Mesothelial cell of epicardium (in vitro differentiated cells): ENCODE data around the gene TTC22. TPM values are rescaled to one million over a fixed set of nuclear protein-coding genes. Genes with fewer than 3 reads are reported as not detected.
A peak's percentile ranks its signal among the peaks of the same experiment; 100 is the strongest.

Source experiments
- DNase-seq, 2 experiments: peaks; one replicate each; pipeline ENCODE4 v3.0.0; 2021; ENCODE audit warnings: low spot score in 2 of 2; ENCODE audit not compliant: unreplicated experiment in 2 of 2
- H3K27ac Mint-ChIP-seq: 2 replicates; pipeline ENCODE4 v1.8.0; 2021; ENCODE audit warnings: mixed read lengths
- H3K27me3 Mint-ChIP-seq: 2 replicates; pipeline ENCODE4 v1.8.0; 2021; ENCODE audit warnings: low read depth, mixed read lengths
- H3K36me3 Mint-ChIP-seq: 2 replicates; pipeline ENCODE4 v1.8.0; 2021; ENCODE audit warnings: mixed read lengths
- H3K4me1 Mint-ChIP-seq: 2 replicates; pipeline ENCODE4 v1.8.0; 2021; ENCODE audit warnings: mixed read lengths
- H3K4me3 Mint-ChIP-seq: 2 replicates; pipeline ENCODE4 v1.8.0; 2021; ENCODE audit warnings: mild to moderate bottlenecking, moderate library complexity, mixed read lengths
- H3K9me3 Mint-ChIP-seq: 2 replicates; pipeline ENCODE4 v1.8.0; 2021; ENCODE audit warnings: mixed read lengths
- CTCF ChIP-seq: fragments of 200-600 bp; sonication (generic); IDR thresholded peaks from one replicate; pipeline ENCODE4 v1.5.0; 2021; ENCODE audit warnings: antibody characterized with exemption; ENCODE audit not compliant: unreplicated experiment
- total RNA-seq: library from RNA; stranded (reverse); gene quantifications from 3 replicates; pipeline ENCODE4 v1.2.1, GENCODE V29; 2021

Gene TTC22
- total RNA-seq, 1 donor from 2014 or later: 1.3 TPM

GRCh38 chr1:54825696-54826095, 24.6 kb upstream of the TTC22 start:
- no peak overlapping the region for H3K27ac Mint-ChIP-seq
- no peak overlapping the region for H3K4me3 Mint-ChIP-seq
- peaks cover 7% of the 10 kb centered on the region for H3K36me3 Mint-ChIP-seq
- no peaks in the 10 kb centered on the region for H3K4me1 Mint-ChIP-seq
- DNase-seq: peak in 1 of 2 experiments; percentile 19
- no peaks in the 10 kb centered on the region for H3K27me3 Mint-ChIP-seq
- H3K9me3 Mint-ChIP-seq: peaks cover 49% of the 10 kb centered on the region
- TF ChIP-seq CTCF: no peak

DNA sequence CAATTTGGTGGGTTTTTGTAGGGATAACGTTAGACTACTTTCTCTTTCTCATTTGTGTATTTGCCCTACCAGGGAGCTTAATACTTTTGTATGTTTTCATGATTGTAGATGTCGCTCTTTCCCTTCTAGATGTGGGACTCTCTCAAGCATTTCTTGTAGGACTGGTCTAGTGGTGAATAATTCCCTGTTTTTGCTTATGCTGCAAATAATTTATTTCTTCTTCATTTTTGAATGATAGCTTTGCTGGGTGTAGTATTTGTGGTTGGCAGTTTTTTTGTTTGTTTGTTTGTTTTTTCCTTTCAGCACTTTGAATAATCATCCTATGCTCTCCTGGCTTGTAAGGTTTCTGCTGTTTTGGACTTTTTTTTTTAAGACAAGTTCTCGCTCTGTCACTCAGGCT, 22.5 kb upstream of the TTC22 start:
- no peak overlapping the region for H3K27ac Mint-ChIP-seq
- DNase-seq: no peak
- peaks cover 7% of the 10 kb centered on the region for H3K36me3 Mint-ChIP-seq
- TF ChIP-seq CTCF: no peak
- no peak overlapping the region for H3K4me3 Mint-ChIP-seq
- peaks cover 48% of the 10 kb centered on the region for H3K9me3 Mint-ChIP-seq
- H3K4me1 Mint-ChIP-seq: peaks cover 10% of the 10 kb centered on the region
- H3K27me3 Mint-ChIP-seq: peaks cover 2% of the 10 kb centered on the region

DNA sequence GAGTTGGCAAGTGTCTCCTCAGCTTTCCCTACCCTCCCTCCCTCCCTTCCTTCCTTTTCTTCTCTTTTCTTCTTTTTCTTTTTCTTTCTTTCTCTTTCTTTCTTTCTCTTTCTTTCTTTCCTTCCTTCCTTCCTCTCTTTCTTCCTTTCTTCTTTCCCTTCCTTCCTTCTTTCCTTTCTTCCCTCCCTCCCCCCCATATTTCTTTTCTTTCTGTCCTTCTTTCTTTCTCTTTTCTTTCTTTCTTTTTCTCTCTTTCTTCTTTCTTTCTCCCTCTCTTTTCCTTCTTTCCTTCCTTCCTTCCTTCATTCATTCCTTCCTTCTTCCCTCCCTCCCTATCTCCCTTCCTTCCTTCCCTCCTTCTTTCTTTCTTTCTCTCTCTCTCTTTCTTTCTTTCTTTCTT, 18.6 kb upstream of the TTC22 start:
- Mint-ChIP-seq H3K27me3 (peaks cover 4% of the 10 kb centered on the region), H3K9me3 (peaks cover 40% of the 10 kb centered on the region), H3K4me3 (no peak overlapping the region), H3K36me3 (peaks cover 7% of the 10 kb centered on the region), H3K27ac (peak overlapping the region; percentile 59), H3K4me1 (peaks cover 19% of the 10 kb centered on the region)
- no peak for TF ChIP-seq CTCF
- DNase-seq: no peak

DNA sequence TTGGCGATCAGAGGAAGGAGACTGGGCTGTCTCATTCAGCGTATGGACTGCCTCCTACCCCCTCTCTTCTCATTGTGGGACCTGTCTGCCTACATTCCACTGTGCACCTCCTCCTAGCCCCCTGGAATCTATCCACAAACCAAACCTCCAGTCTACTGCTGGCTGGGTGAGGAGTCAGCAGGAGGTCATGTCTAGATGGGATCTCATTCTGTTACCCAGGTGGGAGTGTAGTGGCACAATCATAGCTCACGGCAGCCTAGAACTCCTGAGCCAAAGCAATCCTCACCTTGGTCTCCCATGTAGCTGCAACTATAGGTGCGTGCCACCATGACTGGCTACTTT, 18.0 kb upstream of the TTC22 start:
- Mint-ChIP-seq H3K9me3 (peaks cover 35% of the 10 kb centered on the region), H3K4me3 (no peak overlapping the region), H3K4me1 (peaks cover 19% of the 10 kb centered on the region), H3K36me3 (peaks cover 5% of the 10 kb centered on the region), H3K27me3 (peaks cover 4% of the 10 kb centered on the region), H3K27ac (peak overlapping the region; percentile 97)
- TF ChIP-seq CTCF: no peak
- peak in 1 of 2 experiments; percentile 40 for DNase-seq

DNA sequence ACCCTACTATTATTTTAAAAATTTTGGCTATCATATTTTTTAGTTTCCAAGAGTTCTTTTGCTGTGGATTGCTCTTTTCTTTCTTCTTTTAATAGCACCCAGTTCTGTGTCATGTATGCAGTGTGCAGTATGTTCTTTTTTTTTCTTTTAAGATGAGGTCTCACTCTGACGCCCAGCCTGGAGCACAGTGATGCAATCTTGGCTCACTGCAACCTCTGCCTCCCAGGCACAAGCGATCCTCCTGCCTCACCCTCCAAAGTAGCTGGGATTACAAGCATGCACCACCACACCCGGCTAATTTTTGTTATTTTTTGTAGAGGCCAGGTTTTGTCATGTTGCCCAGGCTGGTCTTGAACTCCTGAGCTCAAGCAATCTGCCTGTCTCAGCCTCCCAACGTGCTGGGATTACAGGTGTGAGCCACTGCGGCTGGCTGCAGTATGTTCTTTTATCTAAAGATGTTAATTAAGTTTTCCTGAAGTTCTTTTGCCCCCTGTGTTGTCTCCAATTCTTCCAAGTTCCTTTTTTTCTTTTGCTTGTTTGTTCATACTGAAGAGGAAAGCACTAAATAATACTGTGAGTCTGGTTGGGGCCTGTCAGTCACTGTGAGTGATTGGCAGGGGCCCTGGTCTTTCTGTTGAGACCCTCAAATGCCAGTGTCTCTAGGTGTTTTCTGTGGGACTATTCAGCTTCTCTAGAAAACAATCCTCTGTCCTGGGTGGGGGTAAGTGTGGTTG, 17.5 kb upstream of the TTC22 start:
- peak in 1 of 2 experiments; percentile 19 for DNase-seq
- Mint-ChIP-seq H3K27ac (peak overlapping the region; percentile 97), H3K9me3 (peaks cover 31% of the 10 kb centered on the region), H3K4me1 (peaks cover 19% of the 10 kb centered on the region), H3K27me3 (peaks cover 4% of the 10 kb centered on the region), H3K4me3 (no peak overlapping the region), H3K36me3 (peaks cover 2% of the 10 kb centered on the region)
- TF ChIP-seq CTCF: no peak
